ENCODE results near the gene HIGD2A. TPM values are rescaled to one million over a fixed set of nuclear protein-coding genes. Genes with fewer than 3 reads are reported as not detected.
A peak's percentile ranks its signal among the peaks of the same experiment; 100 is the strongest.

Gene HIGD2A
- polyA plus RNA-seq, 2 of the 4 experiments (the other 2 are of a cell fraction) = 102 to 205 TPM

- Histone ChIP-seq H3K27ac (no peak overlapping the region), H3K9me3 (no peaks in the 10 kb centered on the region), H3K4me3 (no peak overlapping the region), H3K4me2 (no peak overlapping the region), H3K4me1 (no peaks in the 10 kb centered on the region)
- ATAC-seq = no peak
- no peak for TF ChIP-seq POLR2A (IDR thresholded peaks at IDR 0.05; ENCODE audit: low read length)
- TF ChIP-seq HDAC2 (IDR thresholded peaks at IDR 0.05) = no peak
- ChIA-PET POLR2A (no interaction called here), CTCF (interaction anchor here (1.2 kb wide), 1 partner anchor 8 kb away, joined by 3 read pairs; the partner anchor contains the start of gene KIAA1191)
- no peak for FAIRE-seq
- 96% methylated on average over 4 of the region's 4 CpGs for whole genome bisulfite sequencing (ENCODE audit: missing lambda C conversion rate)
- no peak for DNase-seq (ENCODE audit: low read depth in 1 of 2, low spot score in 1 of 2)
Measured at GRCh38 chr5:176353533-176353932, 35.0 kb upstream of the HIGD2A start.

GRCh38 chr5:176355400-176356178, 33.0 kb upstream of the HIGD2A start:
- FAIRE-seq = no peak
- H3K4me3 ChIP-seq = no peak overlapping the region
- TF ChIP-seq TFCP2L1 (CRISPR knock-in tag; IDR thresholded peaks at IDR 0.05) (no peak), CHD2 (IDR thresholded peaks at IDR 0.05; ENCODE audit: low read length, partially characterized antibody) (no peak), POLR2A (IDR thresholded peaks at IDR 0.05; ENCODE audit: low read length) (no peak), ZFP36 (IDR thresholded peaks at IDR 0.05; ENCODE audit: borderline replicate concordance, partially characterized antibody) (no peak), FOXS1 (CRISPR knock-in tag; IDR thresholded peaks at IDR 0.05) (no peak), JUNB (IDR thresholded peaks at IDR 0.05) (no peak), KDM1A (IDR thresholded peaks at IDR 0.05; ENCODE audit: low read depth) (no peak), CTCF (IDR thresholded peaks at IDR 0.05) (no peak), EHMT2 (IDR thresholded peaks at IDR 0.05; ENCODE audit: low read depth) (no peak), SREBF2 (IDR thresholded peaks at IDR 0.05) (no peak), CBX2 (IDR thresholded peaks at IDR 0.05; ENCODE audit: borderline replicate concordance, low read depth) (no peak), HEYL (CRISPR knock-in tag; IDR thresholded peaks at IDR 0.05) (no peak), MAZ (IDR thresholded peaks at IDR 0.05; ENCODE audit: borderline replicate concordance, low read depth, low read length) (no peak), RNF2 (IDR thresholded peaks at IDR 0.05; ENCODE audit: borderline replicate concordance, low read depth) (no peak), NR3C1 (IDR thresholded peaks at IDR 0.05) (no peak), FOSL2 (IDR thresholded peaks at IDR 0.05) (no peak), FOSL2 (CRISPR knock-in tag; IDR thresholded peaks at IDR 0.05) (no peak), EP300 (IDR thresholded peaks at IDR 0.05) (no peak), ZNF302 (CRISPR knock-in tag; IDR thresholded peaks at IDR 0.05) (no peak), NFE2L2 (conservative IDR thresholded peaks at IDR 0.05; ENCODE audit: low read length) (no peak), MAFK (IDR thresholded peaks at IDR 0.05; ENCODE audit: partially characterized antibody) (no peak)
- no peaks in the 10 kb centered on the region for H3K9me3 ChIP-seq
- peak in 1 of 2 experiments; percentile 79; a peak in 3 of 6 replicates for ATAC-seq
- CTCF ChIA-PET = interaction anchor here (1.4 to 1.6 kb wide), 2 partner anchors 10 to 626 kb away, joined by 4 read pairs; no protein-coding TSS in a partner anchor
- peaks cover 11% of the 10 kb centered on the region; the same call in 1 of the 3 replicates for H3K4me1 ChIP-seq
- H3K4me2 ChIP-seq = no peak overlapping the region
- no peak overlapping the region for H3K27ac ChIP-seq
- DNase-seq (ENCODE audit: low read depth in 1 of 2, low spot score in 1 of 2) = peak in 1 of 2 experiments; percentile 25
- 91% methylated on average over 16 of the region's 16 CpGs for WGBS (ENCODE audit: missing lambda C conversion rate)
- POLR2A ChIA-PET = no interaction called here

GRCh38 chr5:176356179-176356566, 32.4 kb upstream of the HIGD2A start:
- no peak overlapping the region for H3K27ac ChIP-seq
- DNase-seq (ENCODE audit: low read depth in 1 of 2, low spot score in 1 of 2) = no peak
- no peak overlapping the region for H3K4me2 ChIP-seq
- no peak for ATAC-seq
- 91% methylated on average over 3 of the region's 3 CpGs for WGBS (ENCODE audit: missing lambda C conversion rate)
- peaks cover 11% of the 10 kb centered on the region; the same call in 1 of the 3 replicates for H3K4me1 ChIP-seq
- ChIA-PET CTCF (interaction anchor here (1.4 kb wide), 1 partner anchor 11 kb away, joined by 4 read pairs; no protein-coding TSS in a partner anchor), POLR2A (no interaction called here)
- H3K9me3 ChIP-seq = no peaks in the 10 kb centered on the region
- FAIRE-seq = no peak
- no peak overlapping the region for H3K4me3 ChIP-seq
- TF ChIP-seq ZNF302 (CRISPR knock-in tag; IDR thresholded peaks at IDR 0.05) (no peak), TP53 (CRISPR knock-in tag; IDR thresholded peaks at IDR 0.05) (no peak), ZSCAN20 (CRISPR knock-in tag; IDR thresholded peaks at IDR 0.05) (no peak), EHMT2 (IDR thresholded peaks at IDR 0.05; ENCODE audit: low read depth) (no peak), HES2 (IDR thresholded peaks at IDR 0.05) (no peak), PHF8 (IDR thresholded peaks at IDR 0.05; ENCODE audit: borderline replicate concordance, low read depth) (no peak), PBX3 (IDR thresholded peaks at IDR 0.05) (no peak), ZC3H11A (IDR thresholded peaks at IDR 0.05) (no peak), ELK1 (IDR thresholded peaks at IDR 0.05; ENCODE audit: low read depth, low read length) (no peak), HMGXB4 (CRISPR knock-in tag; IDR thresholded peaks at IDR 0.05; ENCODE audit: borderline replicate concordance) (no peak)
